Measurements from ENCODE around the gene EPO.

DNA sequence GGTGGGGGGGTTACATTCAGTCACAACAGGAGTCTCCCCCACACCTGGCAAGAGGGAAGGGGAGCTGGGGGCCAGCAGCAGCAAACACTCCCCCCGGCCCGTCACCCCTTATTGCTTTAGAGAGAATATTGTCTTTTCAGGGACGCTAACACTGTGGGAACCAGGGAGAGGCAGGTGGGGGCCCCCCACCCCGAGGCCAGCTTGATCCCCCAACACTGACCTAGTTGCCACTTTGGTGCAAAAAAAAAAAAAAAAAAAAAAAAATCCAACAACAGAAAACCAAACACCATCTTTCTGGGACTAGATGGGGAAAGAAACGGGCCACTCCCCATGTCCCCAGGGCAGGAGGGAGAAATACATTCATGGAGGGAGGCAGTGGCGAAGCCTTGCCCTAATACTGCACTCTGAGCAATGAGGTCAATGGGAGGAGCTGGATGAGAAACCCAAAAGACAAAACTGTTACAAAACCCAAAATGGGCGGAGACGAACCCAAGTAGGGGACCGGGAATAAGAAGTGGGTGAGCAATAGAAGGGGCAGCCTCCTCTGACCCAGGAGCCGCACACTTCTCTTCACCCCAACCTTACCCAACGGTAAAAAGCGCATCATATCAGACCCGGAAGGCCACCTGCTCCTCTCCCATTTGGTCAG, 40.2 kb upstream of the EPO start:
- TF ChIP-seq, protein P1, sequence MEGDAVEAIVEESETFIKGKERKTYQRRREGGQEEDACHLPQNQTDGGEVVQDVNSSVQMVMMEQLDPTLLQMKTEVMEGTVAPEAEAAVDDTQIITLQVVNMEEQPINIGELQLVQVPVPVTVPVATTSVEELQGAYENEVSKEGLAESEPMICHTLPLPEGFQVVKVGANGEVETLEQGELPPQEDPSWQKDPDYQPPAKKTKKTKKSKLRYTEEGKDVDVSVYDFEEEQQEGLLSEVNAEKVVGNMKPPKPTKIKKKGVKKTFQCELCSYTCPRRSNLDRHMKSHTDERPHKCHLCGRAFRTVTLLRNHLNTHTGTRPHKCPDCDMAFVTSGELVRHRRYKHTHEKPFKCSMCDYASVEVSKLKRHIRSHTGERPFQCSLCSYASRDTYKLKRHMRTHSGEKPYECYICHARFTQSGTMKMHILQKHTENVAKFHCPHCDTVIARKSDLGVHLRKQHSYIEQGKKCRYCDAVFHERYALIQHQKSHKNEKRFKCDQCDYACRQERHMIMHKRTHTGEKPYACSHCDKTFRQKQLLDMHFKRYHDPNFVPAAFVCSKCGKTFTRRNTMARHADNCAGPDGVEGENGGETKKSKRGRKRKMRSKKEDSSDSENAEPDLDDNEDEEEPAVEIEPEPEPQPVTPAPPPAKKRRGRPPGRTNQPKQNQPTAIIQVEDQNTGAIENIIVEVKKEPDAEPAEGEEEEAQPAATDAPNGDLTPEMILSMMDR (IDR thresholded peaks at IDR 0.05): no peak
- TF ChIP-seq ZFX (IDR thresholded peaks at IDR 0.05; ENCODE audit: borderline replicate concordance): no peak
